ENCODE measurements around the gene PRR29.

DNA sequence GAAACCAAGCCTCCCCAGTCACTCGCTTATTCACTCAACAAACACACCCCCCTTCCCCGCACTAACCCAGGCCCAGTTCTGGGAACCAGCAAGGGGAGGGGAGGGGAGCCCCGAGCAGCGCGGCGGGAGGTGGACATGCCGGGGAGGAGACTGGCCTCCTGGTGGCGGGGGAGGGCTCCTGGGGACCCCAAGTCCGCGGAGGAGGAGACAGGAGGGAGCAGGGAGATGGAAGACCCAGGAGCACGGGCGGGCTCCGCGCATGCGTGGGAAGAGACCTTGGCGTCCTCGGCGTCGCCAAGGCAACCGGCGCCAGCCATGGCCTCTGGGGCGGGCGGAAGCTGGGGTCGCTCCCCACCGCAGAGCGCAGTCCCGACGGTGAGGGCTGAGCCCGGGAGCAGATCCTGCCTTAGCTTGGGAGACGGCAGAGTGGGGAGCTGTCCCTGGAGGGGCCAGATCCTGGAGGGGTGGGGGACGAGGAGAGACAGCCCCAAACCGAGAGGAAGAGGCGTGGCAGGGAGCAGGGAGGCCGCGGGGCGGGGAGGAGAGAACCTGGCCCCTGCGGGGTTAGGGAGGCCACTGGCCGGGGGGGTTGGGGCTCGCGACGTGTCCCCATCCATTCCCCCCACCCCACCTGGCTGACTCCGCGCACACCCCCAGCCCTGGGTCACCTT lies at the start of gene PRR29:
- no peak for TF ChIP-seq TAF1 (IDR thresholded peaks at IDR 0.05; ENCODE audit: borderline replicate concordance, low read depth, low read length)
- TF ChIP-seq POLR2A (IDR thresholded peaks at IDR 0.05; ENCODE audit: low read depth, low read length): no peak
